GM10847 (cell line): ENCODE data around the gene SFT2D2.

ENCODE experiments used
- POLR2A ChIP-seq: IDR thresholded peaks from 2 replicates; pipeline ENCODE4 v1.6.1; 2011; ENCODE audit not compliant: insufficient read length; ENCODE audit errors: extremely low read depth

Gene SFT2D2

DNA sequence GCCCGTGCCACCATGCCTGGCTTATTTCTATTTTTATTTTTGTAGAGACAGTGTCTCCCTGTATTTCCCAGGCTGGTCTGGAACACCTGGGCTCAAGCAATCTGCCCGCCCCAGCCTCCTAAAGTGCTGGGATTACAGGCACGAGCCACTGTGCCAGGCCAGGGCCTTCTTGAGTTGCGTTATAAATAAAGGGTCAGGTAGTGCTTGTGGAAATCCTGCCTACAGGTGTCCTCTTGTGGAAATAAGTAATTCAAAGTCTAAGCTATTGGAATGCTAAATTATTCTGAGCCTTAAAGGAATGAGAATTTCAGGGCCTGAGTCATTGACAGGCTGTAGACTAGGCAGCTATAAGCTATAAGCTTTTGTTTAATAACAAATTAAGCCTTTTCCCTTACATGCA lies 8.1 kb upstream of the SFT2D2 start:
- TF ChIP-seq POLR2A = no peak

DNA sequence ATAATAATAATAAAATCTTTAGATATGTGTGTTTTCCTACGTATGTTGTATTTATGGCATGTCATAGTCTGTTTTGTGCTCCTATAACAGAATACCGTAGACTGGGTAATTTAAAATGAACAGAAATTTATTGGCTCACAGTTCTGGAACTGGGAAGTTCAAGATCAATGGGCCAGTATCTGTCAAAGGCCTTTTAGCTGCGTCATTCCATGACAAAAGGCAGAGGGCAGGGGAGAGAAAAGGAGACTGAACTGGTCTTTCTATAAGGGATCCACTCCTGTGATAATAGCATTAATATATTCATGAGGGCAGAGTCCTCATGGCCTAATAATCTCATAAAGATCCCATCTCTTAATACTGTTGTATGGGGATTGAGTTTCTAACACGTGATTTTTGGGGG lies 7.1 kb upstream of the SFT2D2 start:
- TF ChIP-seq POLR2A = no peak

DNA sequence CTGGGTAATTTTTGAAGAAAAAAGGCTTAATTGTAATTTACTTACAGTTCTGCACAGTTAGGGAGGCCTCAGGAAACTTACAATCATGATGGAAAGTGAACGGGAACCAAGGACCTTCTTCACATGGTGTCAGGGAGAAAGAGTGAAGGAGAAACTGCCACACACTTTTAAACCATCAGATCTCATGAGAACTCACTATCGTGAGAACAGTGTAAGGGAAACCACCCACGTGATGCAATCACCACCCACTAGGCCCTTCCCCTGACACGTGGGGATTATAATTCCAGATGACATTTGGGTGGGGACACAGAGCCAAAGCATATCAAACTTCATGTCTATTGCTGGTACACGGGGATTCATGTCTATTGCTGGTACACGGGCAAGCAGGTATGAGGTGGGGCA lies 5.3 kb upstream of the SFT2D2 start:
- no peak for TF ChIP-seq POLR2A

DNA sequence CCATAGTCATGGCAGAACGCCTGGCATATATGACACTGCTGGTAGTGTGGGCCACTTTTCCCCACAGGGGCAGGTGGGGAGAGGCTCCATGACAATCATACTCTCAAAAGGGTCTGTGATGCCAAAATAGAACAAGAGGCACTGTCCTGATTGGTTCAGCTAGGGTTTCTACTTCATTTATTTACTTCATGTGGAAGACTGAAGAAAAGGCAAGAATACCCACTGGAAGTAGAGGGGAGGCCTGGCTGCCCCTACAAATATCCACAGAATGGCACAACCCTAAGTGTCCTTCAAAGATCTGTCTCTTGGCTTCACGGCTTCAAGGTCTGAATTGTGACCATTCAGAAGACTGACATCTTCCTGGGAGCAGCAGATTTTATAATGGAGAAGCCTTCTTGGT lies 4.5 kb upstream of the SFT2D2 start:
- no peak for TF ChIP-seq POLR2A

DNA sequence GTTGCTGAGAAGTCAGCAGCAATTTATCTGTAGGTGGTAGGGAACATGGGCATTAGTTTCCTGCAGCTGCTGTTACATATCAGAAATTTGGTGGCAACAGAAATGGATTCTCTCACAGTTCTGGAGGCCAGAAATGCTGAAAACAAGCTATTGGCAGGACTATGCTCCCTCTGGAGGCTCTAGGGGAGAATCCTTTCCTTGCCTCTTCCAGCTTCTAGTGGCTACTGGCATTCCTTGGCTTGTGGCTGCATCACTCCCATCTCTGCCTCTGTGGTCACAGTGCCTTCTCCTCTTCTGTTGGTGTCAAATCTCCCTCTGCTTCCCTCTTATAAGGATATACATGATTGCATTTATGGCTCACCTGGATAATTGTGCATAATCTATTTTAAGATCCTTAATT lies 2.5 kb upstream of the SFT2D2 start:
- no peak for TF ChIP-seq POLR2A

DNA sequence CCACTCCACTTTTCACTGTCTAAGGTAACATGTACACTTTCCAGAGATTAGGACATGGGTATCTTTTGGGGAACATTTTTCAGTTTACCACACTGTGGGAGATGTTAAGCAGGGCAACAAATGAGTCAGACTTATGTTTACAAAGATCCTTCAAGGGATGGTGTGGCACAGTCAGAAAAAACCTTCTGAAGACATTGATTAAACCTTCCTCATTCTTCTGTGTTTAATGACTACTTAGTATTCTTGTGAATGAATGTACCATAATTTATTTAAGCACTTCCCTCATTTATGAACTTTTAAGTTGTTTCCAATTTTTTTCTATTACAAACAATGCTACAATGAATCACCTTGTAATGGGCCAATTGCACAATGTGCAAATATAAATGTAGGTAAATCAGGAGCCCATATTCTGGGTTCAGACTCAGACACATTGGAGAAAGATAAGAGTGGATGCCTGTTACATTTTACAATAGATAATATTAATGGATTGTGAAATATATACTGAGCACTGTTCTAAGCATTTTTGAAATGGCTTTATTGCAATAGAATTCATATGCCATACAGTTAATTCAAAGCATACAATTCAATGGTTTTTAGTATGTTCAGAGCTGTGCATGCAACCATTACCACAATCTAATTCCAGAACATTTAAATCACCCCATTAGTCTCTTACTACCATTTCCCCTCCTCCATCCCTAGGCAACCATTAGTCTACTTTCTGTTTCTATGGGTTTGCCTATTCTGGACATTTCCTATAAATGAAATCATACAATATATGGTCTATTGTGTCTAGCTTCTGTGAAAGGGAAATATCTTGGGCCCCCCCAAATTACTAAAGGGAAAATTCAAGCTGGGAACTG lies 1.9 kb upstream of the SFT2D2 start:
- no peak for TF ChIP-seq POLR2A

DNA sequence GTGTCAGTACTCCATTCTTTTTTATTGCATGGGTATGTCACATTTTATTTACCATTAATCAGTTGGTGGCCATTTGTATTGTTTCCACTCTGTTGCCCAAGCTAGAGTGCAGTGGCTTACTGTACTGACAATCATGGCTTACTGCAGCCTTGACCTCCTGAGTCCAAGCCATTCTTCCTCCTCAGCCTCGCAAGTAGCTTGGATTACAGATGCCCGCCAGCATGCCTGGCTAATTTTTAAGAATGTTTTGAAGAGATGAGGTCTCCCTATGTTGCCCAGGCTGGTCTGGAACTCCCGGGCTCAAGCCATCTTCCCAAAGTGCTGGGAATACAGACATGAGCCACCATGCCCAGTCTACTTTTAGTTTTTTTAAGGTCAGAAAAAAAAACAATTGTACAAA lies 813 bp upstream of the SFT2D2 start:
- no peak for TF ChIP-seq POLR2A

DNA sequence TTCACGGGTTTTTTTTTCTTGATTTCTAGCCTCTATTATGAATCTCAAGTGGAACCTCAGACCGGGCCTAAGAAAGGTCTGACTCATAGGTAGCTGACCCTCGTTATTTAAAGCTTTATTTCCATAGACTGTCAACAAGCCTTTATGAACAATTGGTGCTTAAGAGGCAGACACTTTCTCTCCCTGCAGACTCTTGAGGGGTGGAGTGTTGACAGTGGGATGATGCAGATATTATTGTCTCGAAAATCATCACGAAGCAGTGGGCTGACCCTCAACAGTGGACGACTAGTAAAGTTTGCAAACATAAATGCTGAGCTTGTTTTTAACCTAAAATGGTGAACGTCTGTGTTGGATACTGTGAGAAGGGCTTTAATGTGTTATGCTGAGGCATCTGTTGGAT lies 1.8 kb downstream of the SFT2D2 start:
- no peak for TF ChIP-seq POLR2A

DNA sequence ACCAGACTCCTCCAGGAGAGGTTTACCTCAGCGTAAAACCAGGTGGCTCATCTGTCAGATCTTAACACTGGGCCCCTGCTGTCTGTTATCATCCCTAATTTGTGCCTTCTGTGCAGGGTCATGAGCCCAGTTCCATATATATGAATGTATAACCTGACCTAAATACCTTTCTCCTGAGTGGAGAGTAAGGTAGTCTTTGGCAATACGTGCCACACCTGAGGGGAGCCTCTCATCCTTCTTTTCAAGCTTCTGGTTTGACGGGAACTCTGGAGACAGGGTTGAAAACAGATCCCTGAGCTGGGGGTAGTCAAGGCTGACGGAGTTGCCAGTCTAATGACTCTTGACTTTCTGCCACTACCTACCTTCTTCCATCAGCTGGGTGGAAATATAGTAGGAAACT lies 4.1 kb downstream of the SFT2D2 start:
- no peak for TF ChIP-seq POLR2A

DNA sequence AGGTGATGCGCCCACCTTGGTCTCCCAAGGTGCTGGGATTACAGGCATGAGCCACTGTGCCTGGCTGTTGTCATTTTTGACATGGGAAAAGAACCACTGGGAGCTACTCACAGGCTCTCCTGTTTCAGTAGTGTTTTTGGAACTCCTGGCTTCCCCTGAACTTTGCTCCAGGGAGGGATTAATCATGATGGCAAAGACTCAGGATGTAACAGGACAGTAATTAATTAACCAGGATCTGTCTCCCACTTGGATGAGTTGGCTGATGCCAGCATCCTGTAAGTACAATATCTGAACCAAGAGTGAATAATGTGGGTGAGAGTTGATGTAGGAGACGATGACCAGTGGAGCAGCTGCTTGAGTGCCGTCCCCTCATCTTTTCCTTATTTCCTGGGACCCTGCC lies 4.9 kb downstream of the SFT2D2 start:
- TF ChIP-seq POLR2A = no peak

DNA sequence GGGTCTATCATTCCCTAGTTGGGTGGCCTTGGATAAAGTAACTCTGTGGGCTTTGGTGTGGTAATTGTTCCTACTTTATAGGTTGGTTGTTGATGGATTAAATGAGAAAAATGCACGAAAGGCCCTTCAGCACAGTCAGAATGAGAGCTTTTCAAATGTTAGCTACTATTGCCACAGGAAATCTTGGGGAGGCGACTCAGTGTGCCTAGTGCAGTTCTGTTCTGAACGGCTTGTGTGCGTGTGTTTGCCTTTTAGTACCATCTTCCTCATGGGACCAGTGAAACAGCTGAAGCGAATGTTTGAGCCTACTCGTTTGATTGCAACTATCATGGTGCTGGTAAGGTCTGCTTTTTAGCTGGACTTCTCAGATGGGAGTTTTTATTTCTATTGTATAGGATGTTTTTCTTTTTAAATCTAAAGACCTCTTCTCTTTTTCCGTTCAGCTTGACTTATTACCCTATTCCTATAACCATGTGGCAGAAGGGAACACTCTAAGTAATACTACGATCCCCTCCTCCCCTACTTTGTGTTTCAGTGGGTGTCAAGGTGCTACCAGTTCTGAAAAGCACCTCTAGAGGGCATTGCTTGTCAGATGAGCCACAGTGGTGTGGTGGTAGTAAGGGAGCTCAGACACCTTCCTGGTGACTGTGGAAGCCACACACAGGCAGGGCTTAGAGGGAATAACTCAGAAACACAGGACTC lies 9.2 kb downstream of the SFT2D2 start:
- TF ChIP-seq POLR2A = no peak

DNA sequence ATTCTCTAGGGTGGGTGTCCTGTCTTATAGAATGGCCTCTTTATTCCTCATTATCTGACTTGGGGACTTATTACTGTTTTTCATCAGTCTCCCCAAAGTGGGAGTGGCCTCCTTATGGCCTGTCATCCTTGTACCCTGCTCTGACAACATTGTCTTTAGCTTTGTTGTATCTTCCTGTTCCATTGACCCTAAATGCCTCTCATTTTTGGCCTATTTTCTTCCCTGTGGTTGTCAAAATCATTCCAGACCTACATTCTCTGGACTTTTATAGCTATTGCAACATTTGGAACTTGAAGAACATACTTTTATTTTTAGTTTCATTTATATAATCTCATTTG lies 9.7 kb downstream of the SFT2D2 start:
- no peak for TF ChIP-seq POLR2A

DNA sequence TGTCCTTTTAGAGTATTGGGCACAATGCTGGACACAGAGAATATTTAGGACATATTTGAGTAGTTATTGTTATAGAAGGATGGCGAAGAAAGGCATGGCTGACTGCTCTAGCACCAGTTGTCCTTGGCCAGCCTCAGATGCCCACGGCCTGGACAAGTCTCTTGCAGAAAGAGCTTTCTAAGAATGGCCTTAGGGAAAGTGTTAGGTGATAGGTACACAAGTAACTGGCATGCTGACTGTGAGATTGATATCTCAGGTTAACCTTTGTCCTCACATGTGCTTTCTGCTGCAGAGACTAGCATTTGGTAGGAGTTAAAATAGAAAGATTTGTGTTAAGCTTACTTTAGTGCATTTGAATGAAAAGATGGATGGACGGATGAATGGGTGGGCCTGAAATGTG lies 10.1 kb downstream of the SFT2D2 start:
- TF ChIP-seq POLR2A = no peak

DNA sequence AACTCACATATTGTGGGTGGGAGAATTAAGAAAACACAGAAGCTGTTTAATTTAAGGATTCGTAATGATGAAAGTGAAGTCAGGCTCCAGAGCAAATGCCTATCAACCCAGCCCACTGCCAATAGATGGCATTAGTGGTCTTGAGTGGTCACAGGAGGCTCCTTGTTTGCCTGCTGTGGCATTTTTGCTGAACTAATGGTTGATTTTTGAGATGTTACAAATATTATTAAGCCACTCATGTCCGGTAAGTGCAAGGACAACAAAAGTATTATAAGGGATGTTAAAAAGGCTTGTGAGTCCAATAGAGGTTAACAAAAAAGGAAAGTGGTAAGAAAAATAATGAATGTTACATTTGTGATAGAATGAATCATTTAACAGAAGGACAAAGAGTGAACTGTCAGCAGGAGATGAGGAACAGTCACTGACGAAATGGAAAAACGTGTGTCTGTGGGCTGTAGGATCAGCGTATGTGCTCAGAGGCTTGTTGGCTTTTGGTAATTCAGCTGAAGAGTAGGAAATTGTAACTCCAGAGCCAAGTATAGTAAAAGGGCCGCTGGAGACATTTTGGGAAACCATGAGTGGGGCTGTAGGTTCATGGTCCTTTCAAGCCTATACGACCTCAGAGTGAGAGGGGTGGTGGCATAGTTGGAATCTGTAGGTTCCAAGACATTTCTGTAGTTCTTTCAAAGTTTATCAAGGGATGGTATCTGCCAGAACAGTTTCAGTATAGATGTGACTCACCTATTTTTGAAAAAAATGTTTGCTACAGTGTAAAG lies 11.2 kb downstream of the SFT2D2 start:
- no peak for TF ChIP-seq POLR2A

DNA sequence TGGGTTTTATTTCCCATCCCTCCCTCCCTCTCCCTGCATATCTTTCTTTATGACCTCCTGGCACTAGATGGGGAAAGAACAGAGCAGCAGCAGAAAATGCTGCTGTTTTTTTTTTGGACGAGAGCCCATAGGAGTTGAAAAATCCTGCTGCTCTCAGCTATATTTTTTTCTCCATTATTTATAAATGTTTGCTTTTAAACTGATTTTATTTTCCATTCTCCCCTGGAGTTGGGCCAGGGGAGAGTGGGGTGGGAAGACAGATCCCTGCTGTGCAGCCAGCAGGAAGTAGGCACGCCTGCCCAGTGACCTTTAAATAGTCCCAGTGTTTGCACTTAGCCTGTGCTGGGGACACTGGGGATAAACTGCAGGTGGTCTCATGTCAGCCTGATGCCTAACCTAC lies 17.4 kb downstream of the SFT2D2 start:
- TF ChIP-seq POLR2A = no peak

DNA sequence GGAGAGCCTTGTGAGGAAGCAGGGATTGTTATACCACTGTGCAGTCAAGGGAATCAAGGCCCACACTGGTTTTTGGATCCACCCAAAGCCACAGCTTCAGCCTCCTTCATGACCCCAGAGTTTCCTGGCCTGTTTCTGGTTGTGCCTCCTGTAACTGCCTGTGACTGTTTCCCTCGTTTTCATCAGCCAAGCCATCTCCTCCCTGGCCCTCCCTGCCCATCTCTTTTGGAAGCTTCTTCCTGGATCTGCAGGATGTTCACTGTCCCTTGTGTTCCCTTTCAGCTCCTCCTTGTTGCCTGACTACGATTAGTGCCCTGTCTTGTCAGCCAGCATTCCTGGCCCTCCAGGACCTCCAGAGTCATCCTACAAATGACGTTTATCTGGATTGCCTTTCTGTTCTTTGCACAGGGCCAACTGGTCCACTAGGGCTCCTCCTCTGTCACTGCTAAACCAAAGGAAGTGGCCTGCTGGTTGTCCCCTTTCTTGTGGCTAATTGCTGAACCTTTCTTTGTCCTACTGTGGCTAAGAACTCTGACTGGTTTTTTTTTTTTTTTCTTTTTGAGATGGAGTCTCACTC lies 17.9 kb downstream of the SFT2D2 start:
- no peak for TF ChIP-seq POLR2A

DNA sequence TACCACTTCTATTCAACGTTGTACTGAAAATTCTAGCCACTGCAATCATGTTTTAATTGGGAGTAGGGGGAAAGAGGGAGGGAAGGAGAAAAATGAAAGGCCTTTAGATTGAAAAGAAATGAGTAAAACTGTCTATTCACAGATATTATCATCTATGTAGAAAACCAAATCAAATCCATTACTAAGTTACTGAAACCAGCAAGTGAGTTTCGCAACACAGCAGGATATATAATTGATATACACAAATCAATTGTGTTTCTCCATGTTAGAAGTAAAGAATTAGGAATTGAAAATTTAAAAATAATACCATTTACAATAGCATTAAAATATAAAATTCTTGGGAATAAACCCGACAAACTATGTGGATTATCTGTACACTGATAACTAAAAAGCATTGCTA lies 19.2 kb downstream of the SFT2D2 start:
- TF ChIP-seq POLR2A = no peak
